Prostate gland (tissue), 2 donors: ENCODE measurements around the gene LRRC74B. TPM values are rescaled to one million over a fixed set of nuclear protein-coding genes. Genes with fewer than 3 reads are reported as not detected.
A peak's percentile ranks its signal among the peaks of the same experiment; 100 is the strongest.

Experiments
- DNase-seq: peaks from one replicate; pipeline ENCODE4 v3.0.0-alpha.2; 2019; ENCODE audit warnings: low spot score
- H3K27ac ChIP-seq, 2 donors: fragments of 200-600 bp; sonication (generic); 2 replicates each; pipeline ENCODE4 v1.5.1; 2017 to 2019
- H3K27me3 ChIP-seq: fragments of 200-600 bp; sonication (generic); replicated peaks from 2 replicates; pipeline ENCODE4 v1.5.1; 2019; ENCODE audit not compliant: insufficient read depth
- H3K36me3 ChIP-seq, 2 donors: fragments of 200-600 bp; sonication (generic); 1 replicate in 1 of 2; 2 replicates in 1 of 2; pipeline versions ENCODE4 v1.5.1 to v1.8.1; 2017 to 2019
- H3K4me1 ChIP-seq: fragments of 200-600 bp; sonication (generic); replicated peaks from 2 replicates; pipeline ENCODE4 v1.5.1; 2019
- H3K4me3 ChIP-seq, 2 donors: fragments of 200-600 bp; sonication (generic); 2 replicates each; pipeline ENCODE4 v1.5.1; 2017 to 2019
- H3K9me3 ChIP-seq: fragments of 200-600 bp; sonication (generic); 2 replicates; pipeline ENCODE4 v1.5.1; 2017
- CTCF ChIP-seq, 4 experiments: fragments of 200-600 bp in 2 of 4; fragments of 450-650 bp in 2 of 4; sonication (generic) in 2 of 4; IDR thresholded peaks; 1 replicate in 3 of 4; 2 replicates in 1 of 4; pipeline ENCODE4 v1.5.1; 2016 to 2019; ENCODE audit warnings: antibody characterized with exemption in 4 of 4, mild to moderate bottlenecking in 2 of 4, moderate library complexity in 2 of 4
- POLR2A ChIP-seq: fragments of 450-650 bp; IDR thresholded peaks from one replicate; pipeline ENCODE4 v1.6.1; 2016; ENCODE audit warnings: antibody characterized with exemption, mild to moderate bottlenecking
- POLR2AphosphoS5 ChIP-seq: sonication (generic); formaldehyde crosslinking; IDR thresholded peaks from one replicate; pipeline ENCODE4 v1.6.1; 2017; ENCODE audit warnings: antibody characterized with exemption
- WGBS: methylation state at CpG from one replicate; pipeline ENCODE4 v1.1.5; 2018; 5-methylcytosine and 5-hydroxymethylcytosine counted together
- intact Hi-C: fragments of 100-400 bp; cut with DNase I; formaldehyde crosslinking; loops from one replicate; pipeline ENCODE4 v1.14.2; 2022
- total RNA-seq, 2 donors: library from RNA; depleted of rRNA; stranded (reverse); fragments of >200 nt; gene quantifications; one replicate each; pipeline ENCODE4 v1.1.0, GENCODE V29; 2016

The LRRC74B gene
- total RNA-seq, 2 donors from 2014 or later, result 0.45 TPM; not detected in 1

DNA sequence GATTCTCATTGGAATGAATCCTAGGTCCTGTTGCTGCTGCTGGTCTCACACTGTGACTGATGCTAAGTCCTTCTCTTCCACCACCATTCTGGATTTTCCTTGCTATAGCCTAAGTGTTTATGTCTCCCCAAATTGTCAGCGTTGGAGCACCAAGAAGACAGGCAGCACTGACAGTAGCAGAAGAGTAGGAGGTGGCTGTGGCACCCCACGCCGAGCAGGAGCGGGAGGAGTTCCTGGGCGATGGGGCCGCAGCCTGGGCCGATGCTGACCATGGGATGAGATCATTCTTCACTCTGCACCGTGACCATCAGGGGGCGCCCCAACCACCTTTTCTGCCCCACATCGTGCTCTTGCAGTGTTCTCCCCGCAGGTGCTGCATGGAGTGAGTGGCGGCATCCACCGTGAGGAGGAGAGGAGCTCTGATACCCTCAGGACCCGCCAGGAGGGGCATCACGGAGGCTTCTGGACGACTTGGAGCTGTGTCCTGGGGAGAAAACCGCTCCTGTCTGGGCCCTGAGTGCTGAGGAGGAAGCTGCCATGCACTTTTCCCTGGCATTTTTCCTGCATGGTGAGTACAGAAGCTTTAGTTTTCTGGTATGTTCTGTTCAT lies 57.0 kb downstream of the LRRC74B start:
- Histone ChIP-seq H3K9me3 (no peaks in the 10 kb centered on the region), H3K4me1 (no peaks in the 10 kb centered on the region), H3K4me3 (peak overlapping the region; percentile 17 to 36), H3K27ac (peak overlapping the region; percentile 35 to 66), H3K36me3 (no peaks in the 10 kb centered on the region), H3K27me3 (no peaks in the 10 kb centered on the region)
- 10% methylated on average over 17 of the region's 17 CpGs for WGBS
- TF ChIP-seq CTCF (IDR thresholded peaks at IDR 0.05) (peak; percentile 38 to 71 (median 70)), POLR2A (no peak), POLR2AphosphoS5 (peak; percentile 25)
- peak; percentile 62 for DNase-seq
- intact Hi-C loops, result no loop called here

DNA sequence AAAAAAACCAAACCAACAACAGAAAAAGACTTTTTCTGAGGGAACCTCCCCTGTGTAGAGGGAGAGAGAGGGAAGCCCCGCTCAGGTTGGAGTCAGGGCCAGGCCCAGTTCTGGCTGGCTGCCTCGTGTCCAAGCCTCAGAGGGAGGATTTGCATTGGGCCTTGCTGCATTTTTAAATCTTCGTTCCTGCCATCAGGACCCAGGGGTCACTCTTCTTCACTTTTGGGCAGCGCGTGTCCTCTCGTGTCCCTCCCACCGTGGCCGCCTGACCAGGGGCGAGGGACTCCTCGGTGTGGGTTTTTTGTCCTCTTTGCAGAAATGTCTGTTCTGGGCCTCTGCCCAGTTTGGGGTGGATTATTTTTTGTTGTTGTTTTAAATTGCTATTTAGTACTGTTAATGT lies 57.9 kb downstream of the LRRC74B start:
- Histone ChIP-seq H3K27me3 (no peaks in the 10 kb centered on the region), H3K27ac (peak overlapping the region in 1 of 2 donors; percentile 66), H3K4me1 (no peaks in the 10 kb centered on the region), H3K9me3 (no peaks in the 10 kb centered on the region), H3K4me3 (peak overlapping the region in 1 of 2 donors; percentile 5), H3K36me3 (no peaks in the 10 kb centered on the region)
- TF ChIP-seq POLR2A (no peak), CTCF (IDR thresholded peaks at IDR 0.05) (no peak), POLR2AphosphoS5 (no peak)
- intact Hi-C loops, result no loop called here
- DNase-seq, result no peak
- 89% methylated on average over 10 of the region's 10 CpGs for WGBS

DNA sequence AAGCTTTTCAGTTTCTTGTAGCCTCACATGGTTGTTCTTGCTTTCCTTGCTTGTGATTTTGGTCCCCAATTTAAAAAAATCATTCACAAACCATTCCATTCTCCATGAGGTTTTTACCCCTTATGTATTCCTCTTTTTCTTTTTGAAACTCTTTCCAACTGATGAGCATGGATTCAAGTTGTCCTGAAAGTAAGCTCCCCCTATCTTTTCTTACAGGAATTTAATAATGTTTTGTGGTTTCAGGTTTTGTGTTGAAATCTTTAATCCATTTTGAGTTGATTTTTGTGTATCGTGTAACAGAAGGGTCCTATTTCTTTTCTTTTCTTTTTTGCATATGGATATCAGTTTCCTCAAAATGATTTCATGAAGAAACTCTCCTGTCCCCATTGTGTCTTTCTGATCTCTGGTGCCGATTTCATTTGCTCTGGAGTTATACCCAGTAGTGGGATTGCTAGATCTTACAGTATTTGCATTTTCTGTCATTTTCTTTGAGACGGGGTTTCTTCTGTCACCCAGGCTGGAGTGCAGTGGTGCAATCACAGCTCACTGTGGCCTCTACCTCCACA lies 58.5 kb downstream of the LRRC74B start:
- no peaks in the 10 kb centered on the region for H3K36me3 ChIP-seq
- H3K27ac ChIP-seq, result no peak overlapping the region
- intact Hi-C loops, result no loop called here
- H3K27me3 ChIP-seq, result no peaks in the 10 kb centered on the region
- no peaks in the 10 kb centered on the region for H3K9me3 ChIP-seq
- 87% methylated on average over 3 of the region's 3 CpGs for WGBS
- no peaks in the 10 kb centered on the region for H3K4me1 ChIP-seq
- TF ChIP-seq CTCF (IDR thresholded peaks at IDR 0.05), result no peak
- no peak for TF ChIP-seq POLR2AphosphoS5
- no peak overlapping the region for H3K4me3 ChIP-seq
- no peak for DNase-seq

DNA sequence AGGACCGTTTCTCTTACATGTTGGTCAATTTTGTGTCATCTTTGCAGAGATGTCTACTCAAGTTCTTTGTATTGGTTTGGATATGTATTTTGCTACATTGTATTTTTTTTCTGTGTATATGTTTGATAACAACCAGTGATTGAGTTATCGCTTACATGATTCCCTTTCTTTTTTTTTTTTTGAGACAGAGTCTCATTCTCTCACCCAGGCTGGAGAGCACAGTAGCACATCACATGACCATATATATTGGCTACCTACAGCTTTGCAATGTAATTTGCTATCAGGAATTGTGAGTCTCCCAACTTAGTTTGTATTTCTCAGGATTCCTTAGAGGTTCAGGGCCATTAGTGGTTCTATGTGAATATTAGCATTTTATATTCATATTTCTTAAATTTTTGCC lies 59.5 kb downstream of the LRRC74B start:
- no peaks in the 10 kb centered on the region for H3K36me3 ChIP-seq
- H3K27me3 ChIP-seq, result no peaks in the 10 kb centered on the region
- TF ChIP-seq POLR2A (no peak), POLR2AphosphoS5 (no peak), CTCF (IDR thresholded peaks at IDR 0.05) (no peak)
- H3K27ac ChIP-seq, result no peak overlapping the region
- WGBS, result 84% methylated on average over 2 of the region's 2 CpGs
- H3K9me3 ChIP-seq, result no peaks in the 10 kb centered on the region
- no peaks in the 10 kb centered on the region for H3K4me1 ChIP-seq
- no peak for DNase-seq
- intact Hi-C loops, result no loop called here
- no peak overlapping the region for H3K4me3 ChIP-seq

DNA sequence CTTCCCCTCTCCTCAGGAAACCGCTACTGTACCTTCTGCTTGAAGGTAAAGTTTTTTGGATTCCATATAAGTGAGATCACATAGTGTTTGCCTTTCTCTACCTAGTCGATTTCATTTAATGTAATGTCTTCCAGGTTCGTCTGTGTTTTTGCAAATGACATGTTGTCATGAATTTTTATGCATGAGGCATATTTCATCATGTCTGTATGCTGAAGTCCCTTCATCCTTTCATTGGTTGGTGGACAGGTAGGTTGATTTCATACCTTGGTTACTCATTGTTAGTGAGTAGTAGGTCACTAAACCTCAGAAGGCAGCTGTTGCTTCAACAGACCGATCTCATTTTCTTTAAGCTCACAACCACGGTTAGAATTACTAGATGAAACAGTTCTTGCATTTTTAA lies 60.3 kb downstream of the LRRC74B start:
- 63% methylated on average over 5 of the region's 5 CpGs for WGBS
- no peaks in the 10 kb centered on the region for H3K36me3 ChIP-seq
- intact Hi-C loops, result no loop called here
- DNase-seq, result no peak
- H3K4me1 ChIP-seq, result no peaks in the 10 kb centered on the region
- no peak overlapping the region for H3K4me3 ChIP-seq
- H3K27ac ChIP-seq, result no peak overlapping the region
- H3K27me3 ChIP-seq, result no peaks in the 10 kb centered on the region
- TF ChIP-seq POLR2AphosphoS5 (no peak), POLR2A (no peak)
- no peaks in the 10 kb centered on the region for H3K9me3 ChIP-seq
